GM18907 (cell line): ENCODE data around the gene FECH.
"Not testable (repeated sequence)": the region's sequence is repeated elsewhere in the genome, so short reads cannot be mapped to it uniquely, and the experiment has no call there.

Experiments used
- ATAC-seq: cut with Tn5 transposase; IDR thresholded peaks from one replicate; pipeline ENCODE4 v1.9.1; 2021; ENCODE audit warnings: mild to moderate bottlenecking, moderate library complexity; ENCODE audit not compliant: unreplicated experiment

The FECH gene

DNA sequence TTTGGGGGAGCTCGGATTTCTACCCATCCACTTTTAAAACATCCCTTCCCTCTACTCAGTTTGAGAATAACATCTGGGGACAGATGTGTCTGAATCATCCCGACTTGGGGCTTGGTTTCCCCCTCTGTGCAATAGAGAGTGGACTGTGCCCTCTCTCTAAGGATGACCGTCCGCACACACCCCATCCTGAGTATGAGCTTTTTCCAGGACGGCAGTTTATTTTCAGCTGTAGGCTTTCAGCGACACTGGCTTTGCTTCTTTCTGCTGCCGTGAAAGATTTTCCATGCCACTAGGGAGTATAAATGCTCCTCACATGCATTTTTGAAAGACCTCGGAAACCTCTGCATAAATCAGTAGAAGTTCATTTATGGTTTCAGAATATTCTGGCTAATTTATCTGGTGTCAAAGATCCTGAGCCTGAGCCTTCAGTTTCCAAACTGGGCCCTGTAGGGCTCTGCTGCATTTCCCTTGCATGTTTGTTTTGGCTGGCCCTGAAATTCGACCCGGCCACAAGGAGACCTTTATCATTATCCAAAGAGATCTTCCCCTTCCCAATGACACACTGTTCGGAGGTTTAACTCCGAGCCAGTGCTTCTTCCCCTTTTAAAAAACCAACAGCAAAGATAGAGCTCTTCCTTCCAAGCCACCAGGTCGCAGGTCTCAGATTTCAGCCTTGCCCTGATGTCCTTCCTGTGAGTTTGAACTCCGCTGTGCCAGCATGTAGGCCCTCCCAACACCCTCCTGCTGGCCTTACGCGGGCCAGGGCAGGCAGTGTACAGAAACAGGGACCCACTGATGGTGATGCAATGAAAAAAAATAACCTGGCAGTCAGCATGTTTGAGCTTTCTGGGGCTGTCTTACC, 53.3 kb downstream of the FECH start:
- ATAC-seq, result no peak

GRCh38 chr18:57529151-57529550, 57.4 kb downstream of the FECH start:
- ATAC-seq, result no peak

- no peak for ATAC-seq
Measured at GRCh38 chr18:57527556-57528229, 58.8 kb downstream of the FECH start.

DNA sequence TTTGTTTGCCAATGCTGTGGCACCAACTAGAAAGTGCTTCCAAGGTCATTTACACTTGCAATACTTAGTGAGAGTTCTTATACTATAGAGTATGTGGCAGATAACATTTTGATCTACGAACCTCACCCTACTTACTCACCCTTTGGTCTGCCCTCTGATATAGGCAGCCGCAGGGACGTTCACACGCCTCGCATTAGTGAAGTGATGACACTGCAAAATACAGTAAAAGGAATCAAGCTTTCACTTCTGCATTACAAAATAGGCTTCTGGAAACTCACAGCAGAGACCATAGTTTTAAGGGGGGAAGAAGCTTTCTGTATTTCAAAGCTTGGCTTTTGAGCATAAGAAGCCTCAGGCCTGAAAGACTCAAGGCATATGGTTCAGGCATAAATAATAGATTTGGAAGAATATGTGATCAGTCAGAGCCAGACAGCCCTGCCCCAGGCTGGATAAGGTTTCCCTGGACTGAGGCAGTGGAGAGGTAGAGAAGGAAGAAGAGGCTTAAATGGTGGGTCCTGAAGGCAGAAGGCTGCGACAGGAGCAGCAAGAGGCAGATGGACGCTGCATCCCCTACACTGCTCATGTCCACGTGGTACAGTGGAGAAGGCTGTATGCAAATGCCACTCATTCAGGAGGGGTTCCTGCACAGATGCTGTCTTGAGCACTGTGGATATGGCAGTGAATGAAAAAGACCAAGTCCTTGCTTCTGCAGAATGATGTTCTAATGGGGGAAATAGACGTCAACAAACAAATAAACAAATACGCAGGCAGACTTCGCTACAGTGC, 63.1 kb downstream of the FECH start:
- no peak for ATAC-seq

DNA sequence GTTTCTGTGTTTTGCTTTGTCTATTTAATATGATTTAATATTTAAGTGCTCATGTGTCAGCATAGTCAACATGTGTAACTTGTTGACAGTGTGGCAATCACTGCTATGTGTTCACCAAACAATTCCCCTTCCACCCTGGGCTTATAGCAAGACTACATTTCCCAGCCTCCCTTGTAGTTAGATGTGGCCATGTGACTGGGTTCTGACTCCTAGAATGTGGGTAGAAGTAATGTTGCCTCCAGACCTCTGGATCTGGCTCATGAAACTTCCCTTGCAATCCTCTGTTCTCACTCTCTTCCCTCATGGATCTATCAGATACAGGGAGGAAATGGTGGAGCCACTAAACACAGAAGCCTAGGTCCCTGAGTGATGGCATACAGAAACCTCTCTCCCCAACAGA, 64.2 kb downstream of the FECH start:
- ATAC-seq, result not testable (repeated sequence)

DNA sequence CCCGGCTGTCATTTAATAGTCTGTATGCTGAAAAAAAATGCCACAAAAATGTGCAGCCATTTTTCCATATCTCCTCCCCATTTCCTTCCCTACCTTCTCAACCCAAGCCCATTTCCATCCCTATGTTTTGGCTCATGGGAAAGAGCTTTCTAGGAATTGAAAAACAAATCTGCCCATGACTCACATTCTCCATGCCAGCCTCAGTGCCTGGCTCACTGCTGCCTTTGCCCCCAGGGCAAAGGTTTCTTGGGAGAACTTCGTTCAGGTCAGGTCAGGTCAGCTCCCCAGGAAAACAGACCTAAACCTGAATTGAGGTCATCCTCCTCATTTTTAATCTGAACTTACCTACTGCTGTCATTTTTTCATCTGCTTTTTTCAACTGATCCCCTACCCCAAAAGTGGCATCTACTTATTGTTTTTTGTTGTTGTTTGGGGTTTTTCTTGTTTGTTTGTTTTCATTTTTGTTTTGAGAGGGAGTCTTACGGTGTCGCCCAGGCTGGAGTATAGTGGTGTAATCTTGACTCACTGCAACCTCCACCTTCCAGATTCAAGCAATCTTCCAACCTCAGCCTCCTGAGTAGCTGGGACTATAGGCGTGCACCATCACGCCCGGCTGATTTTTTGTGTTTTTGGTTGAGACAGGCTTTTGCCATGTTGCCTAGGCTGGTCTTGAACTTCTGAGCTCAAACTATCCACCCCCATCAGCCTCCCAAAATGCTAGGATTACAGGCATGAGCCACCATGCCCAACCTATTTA, 66.7 kb downstream of the FECH start:
- ATAC-seq, result no peak

DNA sequence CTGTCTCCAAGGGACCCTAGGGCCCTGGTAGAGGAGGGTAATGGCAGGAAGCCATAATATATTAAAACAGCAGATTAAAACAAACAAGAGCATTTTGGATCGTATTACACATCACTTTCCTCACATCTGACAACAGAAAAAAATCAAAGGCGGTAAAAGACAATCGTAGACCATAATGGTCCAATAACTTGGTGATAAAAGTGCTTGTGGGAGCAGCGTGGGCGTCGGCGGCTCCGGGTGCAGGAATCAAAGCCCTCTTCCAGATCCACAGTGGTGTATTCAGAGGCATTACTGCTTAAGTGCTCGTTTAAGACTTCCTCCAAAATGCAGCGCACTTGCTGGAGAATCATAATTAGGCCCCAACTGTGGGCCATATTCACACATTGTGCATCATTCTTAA, 68.0 kb downstream of the FECH start:
- no peak for ATAC-seq

- ATAC-seq, result no peak
Measured at GRCh38 chr18:57516056-57516455, 70.4 kb downstream of the FECH start.

DNA sequence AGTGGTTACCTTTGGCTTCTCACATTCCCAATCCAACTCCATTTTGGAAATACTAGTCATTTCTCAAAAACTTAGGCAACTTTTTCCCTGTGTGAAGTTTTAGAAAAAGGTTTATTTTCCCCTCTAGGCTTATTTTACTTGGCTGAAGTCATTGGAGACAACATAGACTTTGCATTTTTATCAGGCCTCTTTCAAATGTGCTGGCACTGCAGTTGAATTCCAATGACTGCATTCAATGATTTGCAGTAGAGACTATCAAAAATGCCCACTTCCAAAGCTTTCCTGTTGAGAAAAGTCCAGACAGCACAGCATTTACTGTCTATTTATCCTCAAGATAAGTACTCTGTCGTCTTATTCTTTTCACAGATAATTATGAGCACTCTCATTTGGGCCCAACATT, 81.3 kb downstream of the FECH start:
- no peak for ATAC-seq

GRCh38 chr18:57502624-57503023, 83.9 kb downstream of the FECH start:
- ATAC-seq, result no peak

DNA sequence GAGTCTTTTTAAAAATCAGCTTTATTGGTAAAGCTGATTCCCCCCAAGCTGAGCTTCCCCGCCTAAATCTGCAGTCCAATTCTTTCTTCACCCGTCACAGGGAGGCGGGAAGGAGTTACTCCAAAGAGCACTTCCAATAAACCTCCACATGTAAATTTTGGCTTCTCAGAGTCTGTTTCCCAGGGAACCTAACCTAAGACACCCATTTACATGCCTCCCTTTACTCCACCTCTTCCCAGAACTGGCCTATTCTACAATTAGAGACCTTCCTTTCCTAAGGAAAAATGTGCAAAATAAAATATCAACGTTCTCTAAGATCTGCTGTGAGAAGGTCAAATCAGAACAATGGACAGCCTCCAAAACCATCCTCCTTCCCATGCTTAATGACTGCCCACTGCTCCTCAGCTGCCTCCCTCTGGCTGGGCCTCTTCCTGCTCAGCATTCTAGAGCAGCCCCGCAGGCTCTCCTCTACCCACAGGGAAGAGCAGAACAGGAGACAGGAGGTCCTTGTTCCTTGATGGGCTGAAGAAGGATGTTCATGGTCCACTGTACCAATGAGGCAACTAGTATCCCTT, 87.7 kb downstream of the FECH start:
- ATAC-seq, result no peak
